GM20000 (cell line): Measurements from ENCODE around the gene XYLB.

ENCODE experiments used
- DNase-seq: peaks from one replicate; pipeline ENCODE4 v3.0.0; 2012; ENCODE audit warnings: low spot score
- TF ChIP-seq, protein P1 (sequence below): IDR thresholded peaks from 2 replicates; pipeline ENCODE4 v1.5.1; 2012; ENCODE audit warnings: mild to moderate bottlenecking, control low read depth; ENCODE audit errors: extremely low read depth, missing control alignments

The XYLB gene

DNA sequence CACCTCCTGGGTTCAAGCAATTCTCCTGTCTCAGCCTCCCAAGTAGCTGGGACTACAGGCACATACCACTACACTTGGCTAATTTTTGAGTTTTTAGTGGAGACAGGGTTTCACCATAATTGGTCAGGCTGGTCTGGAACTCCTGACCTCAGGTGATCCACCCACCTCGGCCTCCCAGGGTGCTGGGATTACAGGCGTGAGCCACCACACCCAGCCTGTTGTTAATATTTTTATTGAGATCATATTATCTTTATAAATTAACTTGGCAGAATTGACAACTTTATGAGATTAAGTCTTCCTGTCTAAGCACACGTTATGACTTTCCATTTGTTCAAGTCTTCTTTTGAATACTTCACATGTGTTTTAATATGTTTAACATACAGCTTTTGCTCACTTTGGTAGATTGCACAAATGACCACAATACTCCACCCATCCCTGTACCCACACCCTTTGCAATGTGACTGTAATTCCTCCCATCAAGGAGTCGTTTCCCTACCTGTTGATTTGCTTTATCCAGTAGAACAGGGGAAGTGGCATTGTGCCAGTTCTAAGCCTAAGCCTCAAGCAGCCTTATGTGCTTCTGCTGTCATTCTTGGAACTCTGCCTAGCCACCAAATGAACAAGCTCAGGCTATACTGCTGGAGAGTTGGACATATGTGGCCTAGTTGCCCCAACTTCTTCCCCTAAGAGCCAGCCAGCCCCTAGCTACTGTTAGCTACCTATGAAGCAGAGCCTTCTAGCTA, 8.2 kb downstream of the XYLB start:
- TF ChIP-seq, protein P1, sequence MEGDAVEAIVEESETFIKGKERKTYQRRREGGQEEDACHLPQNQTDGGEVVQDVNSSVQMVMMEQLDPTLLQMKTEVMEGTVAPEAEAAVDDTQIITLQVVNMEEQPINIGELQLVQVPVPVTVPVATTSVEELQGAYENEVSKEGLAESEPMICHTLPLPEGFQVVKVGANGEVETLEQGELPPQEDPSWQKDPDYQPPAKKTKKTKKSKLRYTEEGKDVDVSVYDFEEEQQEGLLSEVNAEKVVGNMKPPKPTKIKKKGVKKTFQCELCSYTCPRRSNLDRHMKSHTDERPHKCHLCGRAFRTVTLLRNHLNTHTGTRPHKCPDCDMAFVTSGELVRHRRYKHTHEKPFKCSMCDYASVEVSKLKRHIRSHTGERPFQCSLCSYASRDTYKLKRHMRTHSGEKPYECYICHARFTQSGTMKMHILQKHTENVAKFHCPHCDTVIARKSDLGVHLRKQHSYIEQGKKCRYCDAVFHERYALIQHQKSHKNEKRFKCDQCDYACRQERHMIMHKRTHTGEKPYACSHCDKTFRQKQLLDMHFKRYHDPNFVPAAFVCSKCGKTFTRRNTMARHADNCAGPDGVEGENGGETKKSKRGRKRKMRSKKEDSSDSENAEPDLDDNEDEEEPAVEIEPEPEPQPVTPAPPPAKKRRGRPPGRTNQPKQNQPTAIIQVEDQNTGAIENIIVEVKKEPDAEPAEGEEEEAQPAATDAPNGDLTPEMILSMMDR = no peak
- DNase-seq = no peak

DNA sequence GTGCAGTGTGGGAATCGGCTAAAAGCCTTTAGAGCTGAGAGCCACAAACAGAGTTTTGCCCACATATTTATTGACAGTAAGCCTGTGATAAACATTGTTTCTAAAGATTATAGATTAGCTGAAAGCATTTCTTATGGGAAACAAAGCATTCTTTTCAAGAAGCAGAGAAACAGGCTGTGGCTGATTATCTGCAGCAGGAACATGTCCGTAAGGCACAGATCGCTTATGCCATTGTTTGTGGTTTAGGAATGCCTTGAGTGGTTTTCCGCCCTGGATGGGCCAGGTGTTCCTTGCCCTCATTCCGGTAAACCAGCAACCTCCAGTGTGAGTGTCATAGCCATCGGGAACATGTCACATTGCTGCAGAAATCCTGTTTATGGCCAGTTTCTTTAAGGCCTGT, 12.5 kb downstream of the XYLB start:
- TF ChIP-seq, protein P1 = no peak
- DNase-seq = no peak

DNA sequence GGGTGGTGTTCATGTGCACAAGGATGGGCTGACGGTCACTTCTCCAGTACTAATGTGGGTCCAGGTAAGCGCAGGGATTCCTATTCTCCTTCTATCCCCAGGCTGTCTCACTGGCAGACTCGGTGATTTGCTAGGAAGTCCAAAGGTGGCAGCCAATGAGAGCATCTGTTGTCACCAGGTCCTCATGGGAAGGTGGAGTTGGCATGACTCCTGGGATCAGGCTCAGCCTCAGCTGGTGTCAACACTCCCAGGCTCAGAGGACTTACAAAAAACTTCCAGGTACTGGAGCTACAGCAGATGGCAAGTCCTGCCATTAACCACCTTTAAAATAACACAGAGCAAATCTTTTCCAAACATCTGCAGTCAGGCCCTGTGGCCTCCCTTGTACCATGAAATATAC, 13.8 kb downstream of the XYLB start:
- DNase-seq = no peak
- TF ChIP-seq, protein P1 = no peak

DNA sequence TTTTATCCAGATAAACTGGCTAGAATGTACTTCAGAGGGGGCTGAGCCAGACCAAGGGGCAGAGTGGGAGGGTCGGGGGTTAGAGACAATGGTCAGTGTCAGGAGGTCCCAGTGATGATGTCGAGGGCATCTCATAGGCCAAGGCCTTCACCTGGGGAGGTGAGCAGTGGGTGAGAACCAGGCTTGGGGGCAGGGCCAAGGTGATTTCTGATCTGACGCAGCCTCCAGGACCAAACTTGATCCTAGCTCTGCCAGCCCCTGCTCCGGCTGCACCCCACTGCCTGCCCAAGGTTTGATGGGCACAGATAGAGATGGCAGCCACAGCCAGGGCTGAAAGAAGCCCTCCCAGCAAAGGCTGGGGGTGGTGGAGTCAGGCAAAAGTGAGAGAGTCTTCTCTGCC, 14.9 kb downstream of the XYLB start:
- no peak for DNase-seq
- TF ChIP-seq, protein P1 = no peak

DNA sequence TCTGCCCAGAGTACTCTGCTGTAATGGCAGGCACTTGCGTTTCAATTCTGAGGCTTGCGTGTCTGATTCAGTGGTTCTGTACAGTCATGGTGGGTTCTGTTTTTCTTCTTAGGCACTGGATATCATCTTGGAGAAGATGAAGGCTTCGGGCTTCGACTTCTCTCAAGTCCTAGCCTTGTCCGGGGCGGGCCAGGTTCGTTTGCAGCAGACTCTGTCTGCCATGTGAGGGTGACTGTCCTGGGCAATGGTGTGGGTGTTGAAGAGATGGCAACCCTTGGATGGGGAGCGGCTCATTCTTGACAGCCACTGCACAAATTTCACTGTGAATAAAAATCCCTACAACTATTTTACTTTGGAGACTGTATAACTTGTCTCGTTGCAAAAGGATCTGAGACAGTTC, 16.2 kb downstream of the XYLB start:
- no peak for DNase-seq

DNA sequence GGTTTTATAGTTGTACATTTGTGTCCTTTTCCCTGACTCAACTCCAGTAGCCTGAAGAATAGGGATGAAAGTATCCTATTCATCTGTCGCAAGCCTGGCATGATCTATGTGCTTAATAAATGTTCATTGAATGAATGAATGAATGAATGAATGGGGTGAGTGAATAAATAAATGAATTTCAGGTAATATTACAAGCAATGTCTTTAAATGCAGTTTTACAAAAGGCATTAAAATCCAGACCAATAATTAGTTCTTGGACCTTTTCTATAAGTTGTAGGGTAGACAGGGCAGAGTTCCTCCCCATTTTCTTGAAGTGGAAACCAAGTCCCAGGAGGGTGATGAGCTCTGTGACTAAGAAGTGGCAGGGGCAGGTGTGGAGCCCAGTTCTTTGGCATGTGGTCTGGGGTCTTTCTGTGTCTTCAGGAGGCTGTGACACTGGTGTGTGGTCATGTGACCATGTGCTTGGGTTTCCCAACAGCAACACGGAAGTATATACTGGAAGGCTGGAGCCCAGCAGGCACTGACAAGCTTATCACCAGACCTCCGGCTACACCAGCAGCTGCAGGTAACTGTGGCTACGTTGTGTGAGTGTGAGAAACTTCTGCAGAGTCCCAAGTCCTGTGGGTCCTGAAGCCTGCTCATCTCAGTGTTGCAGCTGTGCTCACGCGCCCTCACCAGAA, 18.3 kb downstream of the XYLB start:
- no peak for DNase-seq
- TF ChIP-seq, protein P1 = no peak

More for the DNA sequence above, 16.2 kb downstream of the XYLB start:
- TF ChIP-seq, protein P1 = no peak

DNA sequence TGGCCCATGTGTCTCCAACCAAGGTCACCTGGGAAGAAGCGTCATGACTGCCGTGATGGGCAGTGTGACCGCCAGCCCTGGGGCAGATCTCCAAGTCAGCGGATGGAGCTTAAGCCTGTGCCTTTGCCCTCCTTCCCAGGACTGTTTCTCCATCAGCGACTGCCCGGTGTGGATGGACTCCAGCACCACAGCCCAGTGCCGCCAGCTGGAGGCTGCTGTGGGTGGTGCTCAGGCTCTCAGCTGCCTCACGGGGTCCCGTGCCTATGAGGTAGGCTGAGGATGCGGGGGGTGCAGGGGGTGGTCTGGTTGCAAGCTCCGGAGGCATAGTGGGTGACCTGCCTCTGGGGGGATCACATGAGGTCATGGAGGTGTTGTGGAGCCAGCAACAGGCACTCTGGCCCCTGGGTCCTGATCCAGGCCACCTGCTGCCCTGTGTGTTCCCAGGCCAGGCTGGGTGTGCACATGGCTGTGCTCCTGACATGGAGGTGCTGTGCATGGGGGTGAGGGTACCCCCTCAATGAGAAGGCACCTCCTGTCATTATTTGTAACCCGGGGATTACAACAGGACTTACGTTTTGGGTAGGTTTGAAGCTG, 19.0 kb downstream of the XYLB start:
- DNase-seq = no peak
- TF ChIP-seq, protein P1 = no peak
